Upper lobe of left lung (tissue), 4 donors: Measurements from ENCODE around the gene FHOD3.

Experiments used
- EP300 ChIP-seq, 4 donors: sonication (generic); formaldehyde crosslinking; IDR thresholded peaks; one replicate each; pipeline ENCODE4 v1.5.1; 2017; ENCODE audit warnings: antibody characterized with exemption in 4 of 4, control low read depth in 2 of 4
- POLR2A ChIP-seq, 4 donors: fragments of 450-650 bp; IDR thresholded peaks; one replicate each; pipeline ENCODE4 v1.5.1; 2016 to 2017; ENCODE audit warnings: antibody characterized with exemption in 4 of 4, mild to moderate bottlenecking in 2 of 4
- POLR2AphosphoS5 ChIP-seq, 2 donors: sonication (generic); formaldehyde crosslinking; IDR thresholded peaks; one replicate each; pipeline ENCODE4 v1.5.1; 2017; ENCODE audit warnings: antibody characterized with exemption in 2 of 2
- TF ChIP-seq, protein P1 (sequence below), 6 experiments: fragments of 450-650 bp in 4 of 6; fragments of 200-600 bp in 2 of 6; sonication (generic) in 2 of 6; IDR thresholded peaks; one replicate each; pipeline ENCODE4 v1.5.1; 2016 to 2019; ENCODE audit warnings: antibody characterized with exemption in 6 of 6

DNA sequence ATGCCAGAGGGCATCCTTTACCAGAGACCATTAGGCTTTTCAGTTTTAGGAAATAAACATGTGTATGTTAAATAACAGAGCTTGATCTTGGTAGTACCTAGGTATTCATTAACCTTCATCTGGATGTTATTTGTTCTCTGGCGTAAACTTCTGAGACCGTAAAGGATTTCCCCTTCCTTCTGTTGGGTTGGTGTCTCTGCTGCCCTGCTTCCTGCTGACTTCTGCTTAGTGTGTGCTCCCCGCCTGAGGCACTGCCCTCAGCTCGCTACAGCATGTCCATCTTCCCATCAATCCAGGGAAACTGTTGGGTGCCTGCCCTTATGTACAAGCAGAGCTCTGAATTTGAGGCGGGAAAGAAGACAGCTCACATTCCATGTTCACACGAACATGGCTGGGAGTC is 353.4 kb downstream of the FHOD3 start:
- TF ChIP-seq, protein P1, sequence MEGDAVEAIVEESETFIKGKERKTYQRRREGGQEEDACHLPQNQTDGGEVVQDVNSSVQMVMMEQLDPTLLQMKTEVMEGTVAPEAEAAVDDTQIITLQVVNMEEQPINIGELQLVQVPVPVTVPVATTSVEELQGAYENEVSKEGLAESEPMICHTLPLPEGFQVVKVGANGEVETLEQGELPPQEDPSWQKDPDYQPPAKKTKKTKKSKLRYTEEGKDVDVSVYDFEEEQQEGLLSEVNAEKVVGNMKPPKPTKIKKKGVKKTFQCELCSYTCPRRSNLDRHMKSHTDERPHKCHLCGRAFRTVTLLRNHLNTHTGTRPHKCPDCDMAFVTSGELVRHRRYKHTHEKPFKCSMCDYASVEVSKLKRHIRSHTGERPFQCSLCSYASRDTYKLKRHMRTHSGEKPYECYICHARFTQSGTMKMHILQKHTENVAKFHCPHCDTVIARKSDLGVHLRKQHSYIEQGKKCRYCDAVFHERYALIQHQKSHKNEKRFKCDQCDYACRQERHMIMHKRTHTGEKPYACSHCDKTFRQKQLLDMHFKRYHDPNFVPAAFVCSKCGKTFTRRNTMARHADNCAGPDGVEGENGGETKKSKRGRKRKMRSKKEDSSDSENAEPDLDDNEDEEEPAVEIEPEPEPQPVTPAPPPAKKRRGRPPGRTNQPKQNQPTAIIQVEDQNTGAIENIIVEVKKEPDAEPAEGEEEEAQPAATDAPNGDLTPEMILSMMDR (IDR thresholded peaks at IDR 0.05): no peak
- no peak for TF ChIP-seq POLR2A (IDR thresholded peaks at IDR 0.05)
- no peak for TF ChIP-seq POLR2AphosphoS5 (IDR thresholded peaks at IDR 0.05)
- TF ChIP-seq EP300 (IDR thresholded peaks at IDR 0.05): no peak
